CD14-positive monocyte (primary cell): Measurements from ENCODE around the gene RNF220. TPM values are rescaled to one million over a fixed set of nuclear protein-coding genes. Genes with fewer than 3 reads are reported as not detected.

Experiments
- DNase-seq, 3 donors: peaks; one replicate each; pipeline ENCODE4 v3.0.0-alpha.2; 2011 to 2022
- H2AFZ ChIP-seq: 2 replicates; pipeline ENCODE4 v1.6.0; 2012; ENCODE audit warnings: mild to moderate bottlenecking, low read depth, low read length, inconsistent platforms; ENCODE audit not compliant: insufficient read depth, poor library complexity, severe bottlenecking
- H3K27ac ChIP-seq, 2 donors: 1 replicate in 1 of 2; 2 replicates in 1 of 2; pipeline ENCODE4 v1.5.1; 2012 to 2013; ENCODE audit warnings: low read length in 2 of 2, control low read depth in 1 of 2, inconsistent platforms in 1 of 2, low read depth in 1 of 2, mild to moderate bottlenecking in 1 of 2
- H3K27me3 ChIP-seq, 2 donors: one replicate each; pipeline versions ENCODE4 v1.6.0 to v1.6.1; 2011 to 2013; ENCODE audit warnings: low read length in 2 of 2; ENCODE audit not compliant: control insufficient read depth in 2 of 2, insufficient read depth in 2 of 2
- H3K36me3 ChIP-seq, 2 donors: replicated peaks in 1 of 2; 1 replicate in 1 of 2; 2 replicates in 1 of 2; pipeline versions ENCODE4 v1.5.1 to v1.6.1; 2012 to 2013; ENCODE audit warnings: low read length in 2 of 2, control low read depth in 1 of 2, inconsistent platforms in 1 of 2, mild to moderate bottlenecking in 1 of 2; ENCODE audit not compliant: insufficient read depth in 2 of 2, control insufficient read depth in 1 of 2
- H3K4me1 ChIP-seq, 2 donors: 1 replicate in 1 of 2; 2 replicates in 1 of 2; pipeline versions ENCODE4 v1.5.1 to v1.6.1; 2012 to 2013; ENCODE audit warnings: low read length in 2 of 2, control low read depth in 1 of 2, inconsistent platforms in 1 of 2, mild to moderate bottlenecking in 1 of 2, moderate library complexity in 1 of 2; ENCODE audit not compliant: insufficient read depth in 2 of 2, control insufficient read depth in 1 of 2
- H3K4me2 ChIP-seq: replicated peaks from 2 replicates; pipeline ENCODE3; 2012; ENCODE audit warnings: low read length, moderate library complexity, mild to moderate bottlenecking; ENCODE audit not compliant: poor library complexity, severe bottlenecking; ENCODE audit errors: extremely low read depth
- H3K4me3 ChIP-seq, 3 experiments: fragments of 200-600 bp in 1 of 3; sonication (generic) in 1 of 3; replicated peaks in 1 of 3; 1 replicate in 2 of 3; 2 replicates in 1 of 3; pipeline ENCODE4 v1.5.1; 2011 to 2013; ENCODE audit warnings: low read length in 3 of 3, mild to moderate bottlenecking in 3 of 3, control low read depth in 2 of 3, low read depth in 2 of 3, inconsistent platforms in 1 of 3, moderate library complexity in 1 of 3
- H3K79me2 ChIP-seq: 2 replicates; pipeline ENCODE4 v1.6.0; 2012; ENCODE audit warnings: mild to moderate bottlenecking, control low read depth, inconsistent platforms, low read length, moderate library complexity; ENCODE audit not compliant: insufficient read depth
- H3K9ac ChIP-seq: 2 replicates; pipeline ENCODE4 v1.6.0; 2017; ENCODE audit warnings: low read length, mild to moderate bottlenecking; ENCODE audit not compliant: insufficient read depth, poor library complexity, severe bottlenecking
- H3K9me3 ChIP-seq, 2 donors: replicated peaks in 1 of 2; 1 replicate in 1 of 2; 2 replicates in 1 of 2; pipeline versions ENCODE4 v1.5.1 to v1.6.1; 2012 to 2013; ENCODE audit warnings: low read length in 2 of 2, control low read depth in 1 of 2; ENCODE audit not compliant: control insufficient read depth in 1 of 2, insufficient read depth in 1 of 2
- H4K20me1 ChIP-seq: 2 replicates; pipeline ENCODE4 v1.6.0; 2012; ENCODE audit warnings: mild to moderate bottlenecking, low read length, control low read depth, moderate library complexity; ENCODE audit not compliant: insufficient read depth
- H3K27ac Mint-ChIP-seq, 7 donors: one replicate each; pipeline ENCODE4 v1.8.0; 2020; ENCODE audit warnings: mild to moderate bottlenecking in 7 of 7, mixed read lengths in 7 of 7, moderate library complexity in 6 of 7, inconsistent platforms in 2 of 7
- H3K27me3 Mint-ChIP-seq, 3 donors: one replicate each; pipeline ENCODE4 v1.8.0; 2021 to 2022; ENCODE audit warnings: low read depth in 3 of 3, mild to moderate bottlenecking in 3 of 3, mixed read lengths in 3 of 3, moderate library complexity in 3 of 3, inconsistent platforms in 1 of 3
- H3K36me3 Mint-ChIP-seq, 2 donors: one replicate each; pipeline ENCODE4 v1.8.0; 2020; ENCODE audit warnings: mixed read lengths in 2 of 2, inconsistent platforms in 1 of 2, mild to moderate bottlenecking in 1 of 2
- H3K4me1 Mint-ChIP-seq: one replicate; pipeline ENCODE4 v1.8.0; 2020; ENCODE audit warnings: mild to moderate bottlenecking, mixed read lengths
- H3K4me3 Mint-ChIP-seq, 2 donors: one replicate each; pipeline ENCODE4 v1.8.0; 2020; ENCODE audit warnings: mild to moderate bottlenecking in 2 of 2, mixed read lengths in 2 of 2, moderate library complexity in 1 of 2
- H3K9me3 Mint-ChIP-seq, 7 donors: one replicate each; pipeline ENCODE4 v1.8.0; 2020 to 2022; ENCODE audit warnings: mixed read lengths in 7 of 7, mild to moderate bottlenecking in 6 of 7, moderate library complexity in 6 of 7, inconsistent platforms in 2 of 7
- CTCF ChIP-seq: fragments of 200-600 bp; IDR thresholded peaks from one replicate; pipeline ENCODE4 v1.8.0; 2022; ENCODE audit warnings: antibody characterized with exemption, mild to moderate bottlenecking
- WGBS: methylation state at CpG from one replicate; pipeline ENCODE4 v1.1.5; 2013; ENCODE audit warnings: missing lambda C conversion rate; ENCODE audit not compliant: insufficient coverage; 5-methylcytosine and 5-hydroxymethylcytosine counted together
- intact Hi-C, 2 donors: fragments of 100-400 bp; cut with micrococcal nuclease; formaldehyde crosslinking; loops; one replicate each; pipeline versions ENCODE4 v1.15.0 to v1.15.1; 2023
- polyA plus RNA-seq, 3 donors: library from polyadenylated mRNA; depleted of rRNA in 1 of 3; unstranded in 2 of 3; stranded (reverse) in 1 of 3; fragments of 300-500 nt in 2 of 3; fragments of >200 nt in 1 of 3; fragmentation: Illumina TruSeq in 2 of 3; gene quantifications; 1 replicate in 2 of 3; 2 replicates in 1 of 3; pipeline ENCODE4 v1.2.3, GENCODE V29; 2012 to 2021

Gene RNF220
- polyA plus RNA-seq, 3 donors, result 39.4 to 133 (median 49.4) TPM

GRCh38 chr1:44549510-44549909, 144.5 kb downstream of the RNF220 start:
- TF ChIP-seq CTCF, result no peak
- H3K27ac ChIP-seq, result no peak overlapping the region
- H3K4me1 ChIP-seq, result peaks cover 3 to 7% of the 10 kb centered on the region in 2 donors
- no peak overlapping the region for H3K27ac Mint-ChIP-seq
- no peaks in the 10 kb centered on the region for H4K20me1 ChIP-seq
- H3K36me3 Mint-ChIP-seq, result no peaks in the 10 kb centered on the region
- H3K4me1 Mint-ChIP-seq, result peaks cover 12% of the 10 kb centered on the region
- H3K79me2 ChIP-seq, result no peaks in the 10 kb centered on the region
- peaks cover 0 to 2% (median 0%) of the 10 kb centered on the region in 7 donors for H3K9me3 Mint-ChIP-seq
- intact Hi-C loops, result no loop called here
- no peaks in the 10 kb centered on the region for H3K36me3 ChIP-seq
- H3K9me3 ChIP-seq, result no peaks in the 10 kb centered on the region
- H3K4me2 ChIP-seq, result no peak overlapping the region
- no peaks in the 10 kb centered on the region for H3K27me3 ChIP-seq
- no peak overlapping the region for H2AFZ ChIP-seq
- DNase-seq, result peak in 1 of 3 donors; percentile 14
- no peak overlapping the region for H3K9ac ChIP-seq
- WGBS, result 69% methylated on average over 2 of the region's 5 CpGs
- H3K4me3 ChIP-seq, result no peak overlapping the region
- no peak overlapping the region for H3K4me3 Mint-ChIP-seq
- H3K27me3 Mint-ChIP-seq, result peaks cover 0 to 8% (median 3%) of the 10 kb centered on the region in 3 donors

- peak overlapping the region in 1 of 7 donors; percentile 2 for H3K27ac Mint-ChIP-seq
- intact Hi-C loops, result no loop called here
Observed at GRCh38 chr1:44553127-44553758, 148.2 kb downstream of the RNF220 start.

More at GRCh38 chr1:44553127-44553758, 148.2 kb downstream of the RNF220 start:
- Histone ChIP-seq H3K4me3 (no peak overlapping the region), H3K79me2 (no peaks in the 10 kb centered on the region), H3K36me3 (no peaks in the 10 kb centered on the region), H3K4me2 (no peak overlapping the region), H3K27me3 (no peaks in the 10 kb centered on the region), H3K27ac (no peak overlapping the region), H2AFZ (no peak overlapping the region), H3K9me3 (no peaks in the 10 kb centered on the region), H4K20me1 (no peaks in the 10 kb centered on the region), H3K9ac (no peak overlapping the region), H3K4me1 (peaks cover 8 to 19% of the 10 kb centered on the region in 2 donors)
- no CpG with 5 or more reads among the region's 3 CpGs for whole genome bisulfite sequencing
- no peak overlapping the region for H3K4me3 Mint-ChIP-seq
- peaks cover 2 to 3% (median 3%) of the 10 kb centered on the region in 3 donors for H3K27me3 Mint-ChIP-seq
- TF ChIP-seq CTCF, result no peak
- no peaks in the 10 kb centered on the region for H3K36me3 Mint-ChIP-seq
- DNase-seq, result no peak
- peaks cover 0 to 2% (median 0%) of the 10 kb centered on the region in 7 donors for H3K9me3 Mint-ChIP-seq
- peaks cover 28% of the 10 kb centered on the region for H3K4me1 Mint-ChIP-seq
